SU-DHL-6 (cell line): ENCODE results near the gene MRGPRF.

Experiments used
- CTCF ChIP-seq: fragments of 200-600 bp; sonication (generic); IDR thresholded peaks from one replicate; pipeline ENCODE4 v1.5.1; 2017; ENCODE audit warnings: antibody characterized with exemption, mild to moderate bottlenecking, low read length, moderate library complexity; ENCODE audit not compliant: insufficient read depth, poor library complexity, severe bottlenecking
- EZH2phosphoT487 ChIP-seq: fragments of 200-600 bp; sonication (generic), shearing (Covaris generic); conservative IDR thresholded peaks from 2 replicates; pipeline ENCODE4 v1.6.1; 2018; ENCODE audit warnings: mild to moderate bottlenecking, antibody characterized with exemption, low read length, moderate library complexity, mixed read lengths

- no peak for TF ChIP-seq EZH2phosphoT487
- no peak for TF ChIP-seq CTCF
Measured at GRCh38 chr11:69040581-69041260, 27.7 kb upstream of the MRGPRF start.
